Stimulated activated CD4-positive, alpha-beta T cell treated with anti-CD3 and anti-CD28 coated beads, Interleukin-12 subunit alpha, Interleukin-12 subunit beta, amount 100 ng/mL, for 4 hours (primary cell): ENCODE data around the gene KIFBP.

ENCODE experiments used
- DNase-seq: peaks from one replicate; pipeline ENCODE4 v3.0.0-alpha.2; 2020

The KIFBP gene

DNA sequence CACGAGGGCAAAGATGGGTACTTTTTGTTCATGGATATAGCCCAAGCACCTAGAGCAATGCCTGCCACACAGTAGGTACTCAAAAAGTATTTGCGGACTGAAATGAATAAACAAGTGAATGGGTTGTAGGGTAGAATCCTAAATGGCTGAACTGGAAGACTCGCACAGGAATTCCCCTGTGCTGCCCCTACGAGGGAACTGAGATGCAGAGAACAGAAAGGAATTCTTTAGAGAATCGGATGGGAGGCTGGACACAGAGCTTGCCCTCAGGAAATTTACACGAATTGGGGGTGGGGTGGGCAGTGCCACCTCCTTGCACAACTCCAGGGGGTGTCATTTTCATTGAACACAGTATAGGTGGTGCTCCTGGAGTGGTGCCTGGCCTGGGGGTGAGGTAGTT, 64.1 kb downstream of the KIFBP start:
- DNase-seq, result no peak

GRCh38 chr10:69055241-69055640, 66.6 kb downstream of the KIFBP start:
- no peak for DNase-seq

DNA sequence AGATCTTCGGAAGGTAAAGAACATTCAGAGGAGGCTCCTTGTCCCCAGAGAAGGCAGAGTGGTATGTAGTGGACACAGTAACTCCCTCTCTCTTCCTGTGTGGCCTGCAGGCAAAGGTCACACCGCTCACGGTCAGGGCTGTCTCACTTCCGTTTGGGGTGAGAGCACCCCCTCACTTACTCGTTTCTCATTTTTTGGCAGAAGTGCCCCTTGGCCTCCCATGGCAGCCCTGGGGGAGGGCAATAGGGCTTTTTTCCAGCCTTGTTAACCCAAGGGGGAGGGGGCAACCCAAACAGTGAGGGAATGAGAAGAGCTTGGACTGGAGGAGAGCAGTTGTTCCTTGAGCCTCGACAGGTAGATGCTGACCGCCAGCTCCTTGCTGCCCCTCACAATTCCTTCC, 67.5 kb downstream of the KIFBP start:
- no peak for DNase-seq

GRCh38 chr10:69056536-69057260, 68.1 kb downstream of the KIFBP start:
- no peak for DNase-seq

- DNase-seq, result no peak
Measured at GRCh38 chr10:69057261-69057950, 68.8 kb downstream of the KIFBP start.

GRCh38 chr10:69057951-69058297, 69.3 kb downstream of the KIFBP start:
- no peak for DNase-seq

- no peak for DNase-seq
Measured at GRCh38 chr10:69060127-69060798, 71.7 kb downstream of the KIFBP start.

GRCh38 chr10:69061305-69062161, 72.9 kb downstream of the KIFBP start:
- DNase-seq, result peak; percentile 18

DNA sequence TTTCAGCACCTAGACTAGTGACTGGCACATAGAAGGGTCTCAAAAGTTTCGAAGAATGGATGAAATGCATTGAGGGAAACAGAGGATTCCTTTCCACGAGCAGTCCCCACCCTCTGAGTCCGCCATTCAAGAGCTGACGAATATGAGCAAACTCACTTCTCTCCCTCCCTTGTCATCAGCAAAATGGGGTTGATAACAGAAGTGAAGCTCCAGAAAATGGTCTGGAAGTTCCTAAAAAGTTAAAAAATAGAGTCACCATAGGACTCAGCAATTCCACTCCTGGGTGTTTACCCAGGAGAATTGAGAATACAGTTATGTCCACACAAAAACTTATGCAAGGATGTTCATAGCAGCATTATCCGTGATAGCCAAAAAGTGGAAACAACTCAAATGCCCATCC, 74.3 kb downstream of the KIFBP start:
- DNase-seq, result no peak

DNA sequence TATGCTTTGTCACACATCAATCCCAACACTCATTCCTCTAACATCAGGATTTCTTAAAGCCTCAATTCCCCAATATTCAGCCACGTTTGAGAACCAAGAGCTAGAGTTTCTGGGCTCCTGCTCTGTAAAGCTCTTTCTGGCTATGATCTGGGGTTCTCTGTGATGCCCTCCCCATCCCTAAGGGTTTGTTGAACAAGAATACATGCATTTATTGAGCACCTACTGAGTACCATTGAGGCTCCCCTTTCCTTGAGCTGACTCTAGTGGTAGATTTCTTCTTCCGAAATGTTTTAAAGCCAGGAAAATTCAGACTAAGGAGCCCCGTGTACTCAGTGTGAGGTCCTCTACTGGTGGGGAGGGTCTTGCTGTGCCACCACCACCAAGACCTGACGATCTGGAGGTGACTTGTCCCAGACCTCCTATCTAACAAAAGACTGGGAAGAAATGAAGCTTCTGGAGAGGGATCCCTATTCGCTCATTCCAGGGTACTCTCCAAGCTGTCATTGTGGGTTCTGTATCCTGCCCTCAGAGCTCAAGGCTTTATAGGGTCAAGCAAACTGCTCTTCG, 76.2 kb downstream of the KIFBP start:
- DNase-seq, result no peak

GRCh38 chr10:69065406-69066361, 77.1 kb downstream of the KIFBP start:
- DNase-seq, result peak; percentile 30
